Measurements from ENCODE around the gene GALNT16.

GALNT16 gene

DNA sequence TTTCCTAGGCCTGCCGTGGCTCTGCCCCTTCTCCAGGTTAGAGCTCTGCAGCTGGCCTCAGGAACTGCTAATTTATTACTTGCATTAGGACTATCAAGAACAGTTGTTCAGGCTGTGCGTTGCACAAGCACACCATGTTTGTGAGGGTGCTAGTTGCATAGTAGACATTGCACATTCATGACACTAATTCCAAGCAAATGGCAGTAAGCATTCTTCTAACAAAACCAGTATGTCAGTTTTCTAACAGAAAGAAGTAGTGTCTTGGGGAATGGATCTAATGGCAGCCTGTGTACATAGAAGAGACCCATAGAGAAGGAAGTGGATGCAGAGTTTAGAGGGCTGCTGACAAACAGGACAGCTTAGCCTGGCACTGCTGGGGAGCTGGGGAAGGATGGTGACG lies 84.2 kb downstream of the GALNT16 start:
- no peak for DNase-seq

DNA sequence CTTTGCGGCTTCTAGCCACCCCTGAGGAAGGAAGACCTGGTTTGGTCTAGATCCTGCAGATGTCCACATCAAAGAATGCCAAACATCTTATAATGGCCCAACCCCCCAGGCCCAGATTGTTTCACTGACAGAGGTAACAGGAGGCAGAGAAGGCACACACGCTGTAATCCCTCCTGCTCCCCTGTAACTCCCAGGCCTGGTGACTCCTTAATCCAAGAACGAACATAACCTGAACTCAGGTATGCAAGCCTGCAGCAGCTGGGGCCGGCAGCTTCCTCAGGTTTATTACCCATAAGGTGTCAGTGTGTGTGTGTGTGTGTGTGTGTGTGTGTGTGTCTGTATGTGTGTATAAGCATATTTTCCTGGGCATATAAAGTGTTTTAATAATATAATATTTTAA lies 85.4 kb downstream of the GALNT16 start:
- no peak for DNase-seq

- peak; percentile 38 for DNase-seq
These were observed 86.8 kb downstream of the GALNT16 start for GRCh38 chr14:69346710-69347109.

GRCh38 chr14:69349091-69349777 lies 89.3 kb downstream of the GALNT16 start:
- no peak for DNase-seq

- DNase-seq, result no peak
These were observed 90.9 kb downstream of the GALNT16 start for GRCh38 chr14:69350892-69351291.

- DNase-seq, result no peak
These were observed 91.4 kb downstream of the GALNT16 start for GRCh38 chr14:69351385-69351784.

DNA sequence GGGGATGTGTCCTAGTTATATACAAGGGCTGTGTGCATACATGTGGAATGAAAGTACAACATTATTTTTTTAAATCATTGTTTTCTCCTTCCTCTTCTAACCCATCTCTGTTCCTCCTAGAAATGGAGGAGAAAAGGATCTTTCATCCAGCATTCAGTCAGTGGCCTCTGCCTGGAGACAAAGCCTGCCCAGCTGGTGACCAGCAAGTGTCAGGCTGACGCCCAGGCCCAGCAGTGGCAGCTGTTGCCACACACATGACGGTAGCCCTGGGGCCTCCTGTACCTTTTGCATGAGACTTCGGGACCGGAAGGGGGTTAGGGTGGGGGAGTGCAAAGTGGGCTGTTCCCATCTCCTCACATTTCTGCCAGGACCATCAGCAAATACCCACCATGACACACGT lies 92.0 kb downstream of the GALNT16 start:
- no peak for DNase-seq

GRCh38 chr14:69353168-69353567 lies 93.2 kb downstream of the GALNT16 start:
- DNase-seq, result no peak

DNA sequence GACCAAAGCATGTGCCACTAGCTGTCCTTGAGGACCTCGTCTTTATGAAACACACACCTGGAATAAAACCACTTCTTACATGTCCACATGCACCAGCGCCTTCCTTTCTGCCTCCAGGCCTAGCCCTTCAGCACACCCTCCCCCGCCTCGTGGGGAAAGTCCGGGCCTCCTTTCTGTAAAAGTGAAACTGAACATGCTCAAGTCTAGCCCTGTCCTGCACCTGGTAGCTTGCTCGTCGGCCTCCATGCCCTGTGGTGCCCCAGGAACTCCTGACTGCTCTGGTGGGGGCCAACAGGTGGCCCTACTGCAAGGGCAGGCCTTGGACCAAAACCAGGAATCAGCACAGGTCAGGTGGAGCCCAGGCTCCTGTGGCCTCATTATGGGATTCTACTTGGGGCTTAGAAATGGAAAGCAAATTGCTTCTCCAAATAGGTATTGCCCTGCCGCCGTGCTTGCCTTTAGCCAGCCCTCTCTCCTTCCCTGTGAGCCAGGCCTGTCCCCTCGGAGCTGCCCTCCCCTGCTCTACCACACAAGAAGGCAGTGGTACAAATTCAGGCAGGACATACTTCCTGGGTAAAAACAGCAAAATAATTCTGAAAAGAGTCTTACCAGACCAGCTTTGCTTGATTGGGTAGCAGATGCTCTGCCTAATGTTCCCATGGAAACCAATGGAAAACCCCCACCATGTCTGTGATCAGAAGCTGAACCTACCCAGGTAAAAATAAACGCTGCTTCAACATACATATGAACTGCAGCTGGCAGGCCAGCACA lies 94.6 kb downstream of the GALNT16 start:
- no peak for DNase-seq

DNA sequence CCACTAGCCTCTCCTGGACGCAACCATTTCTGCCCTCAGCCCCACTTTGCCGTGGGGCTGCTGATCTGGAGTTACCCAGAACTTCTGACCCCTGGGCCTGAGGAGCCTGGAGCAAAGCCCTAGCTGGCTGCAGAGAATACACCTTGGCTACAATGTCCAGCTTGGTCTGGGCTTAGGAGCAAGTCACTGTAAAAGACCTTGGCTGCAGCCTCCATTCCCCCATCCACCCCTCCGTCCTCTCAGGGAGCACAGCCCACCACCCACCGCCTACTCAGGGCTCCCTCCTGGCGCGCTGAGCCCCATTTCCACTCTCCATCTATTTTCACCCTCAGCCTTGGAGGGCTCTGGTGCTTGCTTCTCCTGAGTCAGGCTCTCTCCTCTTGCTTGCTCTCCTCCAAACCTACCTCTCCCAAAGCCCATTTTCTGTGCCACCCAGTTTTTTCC lies 95.2 kb downstream of the GALNT16 start:
- no peak for DNase-seq

GRCh38 chr14:69355607-69356281 lies 95.8 kb downstream of the GALNT16 start:
- DNase-seq, result peak; percentile 66

- no peak for DNase-seq
These were observed 97.1 kb downstream of the GALNT16 start for GRCh38 chr14:69356903-69357543.

DNA sequence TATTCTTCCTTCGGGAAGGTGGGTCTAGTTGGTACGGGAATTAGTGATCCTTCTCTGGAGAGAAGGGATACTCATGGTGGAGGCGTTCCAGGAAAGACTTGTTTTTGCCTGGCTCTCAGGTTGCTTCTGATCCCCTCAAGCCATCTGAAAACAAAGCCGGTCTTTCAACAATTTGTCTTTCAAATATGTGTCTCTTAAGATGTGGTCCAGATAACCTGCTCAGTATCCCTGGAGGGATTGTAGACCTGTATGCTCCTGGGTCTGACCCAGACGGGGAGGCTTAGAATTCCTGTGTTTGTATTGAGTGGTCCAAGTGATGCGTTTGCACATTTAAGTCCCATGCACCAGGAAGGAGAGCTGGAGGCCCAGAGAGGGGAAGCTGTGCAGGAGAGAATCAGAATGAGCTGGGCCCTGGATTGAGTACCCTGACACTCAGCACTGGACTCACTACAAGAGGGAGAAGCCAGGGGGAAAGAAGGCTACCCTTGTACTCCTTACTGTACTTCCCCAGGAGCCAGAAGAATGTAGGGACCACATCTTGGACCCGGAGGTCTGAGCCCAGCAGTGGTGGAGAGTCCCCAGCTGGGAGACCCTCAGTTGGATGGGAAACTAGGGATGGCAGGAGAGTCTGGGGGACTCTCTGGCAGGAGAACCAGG lies 97.7 kb downstream of the GALNT16 start:
- DNase-seq, result no peak

DNA sequence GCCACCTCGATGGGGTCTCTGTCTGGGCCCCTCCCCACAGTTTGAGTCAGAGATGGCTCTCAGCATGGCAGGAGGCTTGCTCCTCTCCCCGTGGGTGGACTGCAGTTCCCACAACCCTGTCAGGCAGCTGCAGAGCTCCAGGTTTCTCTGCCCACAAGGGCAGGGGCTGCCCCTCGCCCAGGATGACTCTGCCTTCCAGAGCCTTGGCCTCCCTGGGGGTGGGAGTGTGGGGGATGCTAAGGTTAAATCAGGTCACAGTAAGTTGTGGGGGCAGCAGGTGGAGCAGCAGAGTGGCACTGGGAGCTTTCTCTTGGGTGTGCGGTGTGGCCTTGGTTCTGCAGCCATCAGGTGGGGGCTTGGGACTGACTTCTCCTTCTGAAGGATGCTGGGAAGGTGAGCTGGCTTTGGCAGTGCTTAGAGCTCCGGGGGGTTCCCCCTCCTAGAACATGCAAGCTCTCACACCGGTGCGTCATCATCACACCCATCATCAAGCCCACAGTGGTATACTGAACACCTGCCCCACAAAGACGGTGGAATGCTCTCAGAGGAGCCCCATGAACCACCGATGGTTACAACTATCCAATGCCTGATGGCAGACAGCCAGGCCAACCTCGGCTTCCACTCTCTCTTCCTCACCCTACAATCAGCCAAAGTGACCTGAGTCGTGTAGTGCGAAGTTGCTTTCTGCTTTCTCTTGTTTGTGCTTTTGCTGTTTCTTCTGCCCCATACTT lies 98.4 kb downstream of the GALNT16 start:
- no peak for DNase-seq

DNA sequence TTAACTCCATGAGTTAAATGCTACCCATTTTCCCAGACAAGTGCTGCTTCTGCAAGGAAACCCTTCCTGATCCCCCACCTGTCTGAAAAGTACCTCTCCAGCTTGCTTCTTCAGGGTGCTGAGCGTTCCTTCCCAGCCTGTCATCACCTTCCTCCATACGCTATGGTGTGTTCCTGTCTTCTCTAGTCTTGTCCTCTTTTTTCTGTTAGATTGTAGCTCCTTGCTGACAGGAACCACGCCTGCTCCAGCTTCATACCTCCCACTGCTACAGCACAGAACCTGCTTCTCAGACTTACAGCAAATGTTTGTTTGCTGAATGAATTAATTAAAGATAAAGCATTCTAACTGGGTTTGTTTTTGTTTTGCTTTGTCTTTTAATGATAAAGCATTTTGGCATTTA lies 99.0 kb downstream of the GALNT16 start:
- DNase-seq, result no peak

DNA sequence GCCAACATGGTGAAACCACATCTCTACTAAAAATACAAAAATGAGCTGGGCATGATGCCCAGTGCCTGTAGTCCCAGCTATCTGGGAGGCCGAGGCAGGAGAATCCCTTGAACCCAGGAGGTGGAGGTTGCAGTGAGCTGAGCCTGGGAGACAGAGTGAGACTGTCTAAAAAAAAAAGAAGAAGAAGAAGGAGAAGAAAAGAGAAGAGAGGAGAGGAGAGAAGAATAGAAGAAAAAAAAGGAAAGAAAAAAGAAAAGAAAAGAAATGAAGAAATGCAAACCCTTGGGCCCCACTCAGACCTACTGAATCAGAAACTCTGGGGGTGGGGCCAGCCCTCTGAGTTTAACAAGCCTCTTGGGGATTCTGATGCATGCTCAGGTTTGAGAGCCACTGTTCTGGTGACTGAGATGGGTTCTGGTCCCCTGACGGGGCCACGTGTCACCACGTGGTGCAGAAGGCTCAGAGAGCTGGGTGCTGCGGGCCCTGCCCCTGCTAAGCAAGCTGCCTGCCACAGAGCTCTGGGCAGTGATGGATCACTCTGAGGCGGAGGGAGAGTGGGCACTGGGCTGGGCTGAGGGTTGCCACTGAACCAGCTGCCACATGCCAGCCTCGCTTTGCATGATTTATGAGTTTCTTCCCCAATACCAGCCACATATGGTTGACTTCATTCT lies 100.6 kb downstream of the GALNT16 start:
- DNase-seq, result no peak

GRCh38 chr14:69363055-69363454 lies 103.1 kb downstream of the GALNT16 start:
- no peak for DNase-seq

GRCh38 chr14:69363964-69364363 lies 104.0 kb downstream of the GALNT16 start:
- DNase-seq, result no peak

DNA sequence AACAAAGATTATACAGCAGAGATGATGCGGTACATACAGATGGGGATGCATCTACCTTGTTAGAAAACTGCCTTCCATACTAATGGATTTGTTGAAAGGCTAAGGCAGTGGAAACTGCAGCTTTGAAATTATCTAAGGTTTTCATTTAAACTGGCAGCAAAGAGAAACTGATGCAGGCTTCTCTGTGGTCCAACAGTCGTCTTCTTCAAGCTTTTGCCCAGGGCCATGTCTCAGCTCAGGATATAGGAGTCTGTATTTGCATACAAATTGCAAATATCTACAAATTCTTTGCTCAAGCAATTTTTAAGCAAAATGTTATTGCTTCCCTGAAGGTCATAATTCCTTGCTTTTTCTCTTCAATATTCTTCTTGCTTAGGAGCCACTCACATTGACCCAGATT lies 104.4 kb downstream of the GALNT16 start:
- no peak for DNase-seq

- no peak for DNase-seq
These were observed 106.1 kb downstream of the GALNT16 start for GRCh38 chr14:69366069-69366468.

DNA sequence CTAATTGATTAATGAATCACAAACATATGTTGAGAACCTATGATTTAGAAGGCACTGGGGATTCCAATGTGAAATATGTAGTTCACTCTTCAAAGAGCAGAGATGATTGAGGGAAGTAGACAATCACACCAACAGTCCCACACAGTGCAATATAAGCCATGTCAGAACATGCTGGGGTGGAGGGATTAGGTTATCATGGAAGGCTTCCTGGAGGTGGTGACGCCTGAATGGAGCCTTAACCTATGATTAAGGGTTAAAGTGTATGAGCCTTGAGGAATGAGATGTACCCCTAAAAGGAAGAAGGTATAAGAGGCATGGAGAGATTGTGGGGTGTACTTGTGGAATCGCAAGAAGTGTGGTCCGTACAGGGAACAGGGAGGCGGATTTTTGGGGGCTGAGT lies 106.8 kb downstream of the GALNT16 start:
- no peak for DNase-seq

- no peak for DNase-seq
These were observed 108.4 kb downstream of the GALNT16 start for GRCh38 chr14:69368381-69368780.
